Stimulated activated effector memory CD8-positive, alpha-beta T cell treated with anti-CD3 and anti-CD28 coated beads, Interleukin-12 subunit alpha, Interleukin-12 subunit beta, amount 100 ng/mL, for 72 hours (primary cell): ENCODE measurements around the gene CCL7.

Experiments used
- ATAC-seq: fragments of 150-1000 bp; cut with Tn5 transposase; 2 replicates; pipeline ENCODE4 v1.10.0; 2021
- DNase-seq, 2 donors: peaks; one replicate each; pipeline ENCODE4 v3.0.0; 2021 to 2022; ENCODE audit warnings: low spot score in 2 of 2
- H3K27ac Mint-ChIP-seq: one replicate; pipeline ENCODE4 v1.8.0; 2022; ENCODE audit warnings: mild to moderate bottlenecking, mixed read lengths
- H3K36me3 Mint-ChIP-seq: one replicate; pipeline ENCODE4 v1.8.0; 2022; ENCODE audit warnings: mild to moderate bottlenecking, mixed read lengths
- H3K4me1 Mint-ChIP-seq: one replicate; pipeline ENCODE4 v1.8.0; 2022; ENCODE audit warnings: mixed read lengths
- H3K4me3 Mint-ChIP-seq: one replicate; pipeline ENCODE4 v1.8.0; 2022; ENCODE audit warnings: mild to moderate bottlenecking, mixed read lengths
- H3K9me3 Mint-ChIP-seq: one replicate; pipeline ENCODE4 v1.8.0; 2022; ENCODE audit warnings: mixed read lengths

CCL7 gene

GRCh38 chr17:34241062-34241461 is 29.0 kb upstream of the CCL7 start:
- no peaks in the 10 kb centered on the region for H3K9me3 Mint-ChIP-seq
- ATAC-seq (no peak), DNase-seq (no peak)
- no peak overlapping the region for H3K27ac Mint-ChIP-seq
- no peak overlapping the region for H3K4me3 Mint-ChIP-seq
- no peaks in the 10 kb centered on the region for H3K4me1 Mint-ChIP-seq
- H3K36me3 Mint-ChIP-seq: no peaks in the 10 kb centered on the region

GRCh38 chr17:34242587-34243363 is 27.2 kb upstream of the CCL7 start:
- DNase-seq (no peak), ATAC-seq (no peak)
- H3K36me3 Mint-ChIP-seq: no peaks in the 10 kb centered on the region
- no peaks in the 10 kb centered on the region for H3K4me1 Mint-ChIP-seq
- no peak overlapping the region for H3K27ac Mint-ChIP-seq
- no peaks in the 10 kb centered on the region for H3K9me3 Mint-ChIP-seq
- H3K4me3 Mint-ChIP-seq: no peak overlapping the region

- no peaks in the 10 kb centered on the region for H3K9me3 Mint-ChIP-seq
- H3K27ac Mint-ChIP-seq: no peak overlapping the region
- ATAC-seq (no peak), DNase-seq (no peak)
- H3K4me1 Mint-ChIP-seq: no peaks in the 10 kb centered on the region
- no peaks in the 10 kb centered on the region for H3K36me3 Mint-ChIP-seq
- no peak overlapping the region for H3K4me3 Mint-ChIP-seq
These were observed 26.4 kb upstream of the CCL7 start for GRCh38 chr17:34243364-34244320.

- Mint-ChIP-seq H3K36me3 (no peaks in the 10 kb centered on the region), H3K27ac (no peak overlapping the region), H3K9me3 (no peaks in the 10 kb centered on the region), H3K4me1 (no peaks in the 10 kb centered on the region), H3K4me3 (no peak overlapping the region)
- DNase-seq: no peak
- ATAC-seq: no peak
These were observed 24.6 kb upstream of the CCL7 start for GRCh38 chr17:34245351-34245905.

GRCh38 chr17:34246446-34246845 is 23.6 kb upstream of the CCL7 start:
- H3K36me3 Mint-ChIP-seq: no peaks in the 10 kb centered on the region
- H3K9me3 Mint-ChIP-seq: no peaks in the 10 kb centered on the region
- no peak overlapping the region for H3K4me3 Mint-ChIP-seq
- no peaks in the 10 kb centered on the region for H3K4me1 Mint-ChIP-seq
- peak; percentile 28 for ATAC-seq
- H3K27ac Mint-ChIP-seq: no peak overlapping the region
- DNase-seq: no peak

- no peak overlapping the region for H3K27ac Mint-ChIP-seq
- no peak for DNase-seq
These were observed 23.1 kb upstream of the CCL7 start for GRCh38 chr17:34246881-34247280.

GRCh38 chr17:34248511-34249024 is 21.5 kb upstream of the CCL7 start:
- H3K4me1 Mint-ChIP-seq: no peaks in the 10 kb centered on the region
- no peaks in the 10 kb centered on the region for H3K9me3 Mint-ChIP-seq
- DNase-seq (no peak), ATAC-seq (no peak)
- no peak overlapping the region for H3K4me3 Mint-ChIP-seq
- H3K36me3 Mint-ChIP-seq: no peaks in the 10 kb centered on the region
- no peak overlapping the region for H3K27ac Mint-ChIP-seq

More at GRCh38 chr17:34246881-34247280, 23.1 kb upstream of the CCL7 start:
- no peak for ATAC-seq
- H3K9me3 Mint-ChIP-seq: no peaks in the 10 kb centered on the region
- H3K4me1 Mint-ChIP-seq: no peaks in the 10 kb centered on the region
- no peaks in the 10 kb centered on the region for H3K36me3 Mint-ChIP-seq
- no peak overlapping the region for H3K4me3 Mint-ChIP-seq

GRCh38 chr17:34249061-34249460 is 21.0 kb upstream of the CCL7 start:
- Mint-ChIP-seq H3K27ac (no peak overlapping the region), H3K4me3 (no peak overlapping the region), H3K4me1 (no peaks in the 10 kb centered on the region), H3K9me3 (no peaks in the 10 kb centered on the region), H3K36me3 (no peaks in the 10 kb centered on the region)
- ATAC-seq (no peak), DNase-seq (no peak)

GRCh38 chr17:34249478-34249877 is 20.5 kb upstream of the CCL7 start:
- H3K4me1 Mint-ChIP-seq: no peaks in the 10 kb centered on the region
- H3K4me3 Mint-ChIP-seq: no peak overlapping the region
- no peaks in the 10 kb centered on the region for H3K9me3 Mint-ChIP-seq
- ATAC-seq: peak; percentile 18
- no peak for DNase-seq
- no peak overlapping the region for H3K27ac Mint-ChIP-seq
- H3K36me3 Mint-ChIP-seq: no peaks in the 10 kb centered on the region

- ATAC-seq: no peak
- no peaks in the 10 kb centered on the region for H3K4me1 Mint-ChIP-seq
- DNase-seq: no peak
- H3K27ac Mint-ChIP-seq: no peak overlapping the region
- H3K4me3 Mint-ChIP-seq: no peak overlapping the region
- no peaks in the 10 kb centered on the region for H3K36me3 Mint-ChIP-seq
- H3K9me3 Mint-ChIP-seq: no peaks in the 10 kb centered on the region
These were observed 18.8 kb upstream of the CCL7 start for GRCh38 chr17:34251186-34251585.

GRCh38 chr17:34252095-34252443 is 18.0 kb upstream of the CCL7 start:
- H3K9me3 Mint-ChIP-seq: no peaks in the 10 kb centered on the region
- H3K4me3 Mint-ChIP-seq: no peak overlapping the region
- ATAC-seq (no peak), DNase-seq (no peak)
- no peak overlapping the region for H3K27ac Mint-ChIP-seq
- H3K36me3 Mint-ChIP-seq: no peaks in the 10 kb centered on the region
- no peaks in the 10 kb centered on the region for H3K4me1 Mint-ChIP-seq

GRCh38 chr17:34252444-34253138 is 17.4 kb upstream of the CCL7 start:
- Mint-ChIP-seq H3K4me3 (no peak overlapping the region), H3K9me3 (no peaks in the 10 kb centered on the region), H3K4me1 (no peaks in the 10 kb centered on the region), H3K36me3 (no peaks in the 10 kb centered on the region), H3K27ac (no peak overlapping the region)
- no peak for ATAC-seq
- DNase-seq: no peak

GRCh38 chr17:34253139-34253525 is 16.9 kb upstream of the CCL7 start:
- Mint-ChIP-seq H3K27ac (no peak overlapping the region), H3K4me1 (no peaks in the 10 kb centered on the region), H3K4me3 (no peak overlapping the region), H3K9me3 (no peaks in the 10 kb centered on the region), H3K36me3 (no peaks in the 10 kb centered on the region)
- DNase-seq: no peak
- no peak for ATAC-seq

- H3K9me3 Mint-ChIP-seq: no peaks in the 10 kb centered on the region
- H3K4me1 Mint-ChIP-seq: no peaks in the 10 kb centered on the region
- no peak overlapping the region for H3K27ac Mint-ChIP-seq
- no peak overlapping the region for H3K4me3 Mint-ChIP-seq
- no peak for ATAC-seq
- no peaks in the 10 kb centered on the region for H3K36me3 Mint-ChIP-seq
- no peak for DNase-seq
These were observed 15.9 kb upstream of the CCL7 start for GRCh38 chr17:34254146-34254545.
